HG03135 (cell line): ENCODE data around the gene DCST2.
A peak's percentile ranks its signal among the peaks of the same experiment; 100 is the strongest.
"Not testable (repeated sequence)": the region's sequence is repeated elsewhere in the genome, so short reads cannot be mapped to it uniquely, and the experiment has no call there.

Experiments
- ATAC-seq: cut with Tn5 transposase; IDR thresholded peaks from one replicate; pipeline ENCODE4 v1.9.1; 2021; ENCODE audit warnings: mild to moderate bottlenecking, moderate library complexity; ENCODE audit not compliant: unreplicated experiment

DCST2 gene

GRCh38 chr1:155000726-155001424, 32.7 kb downstream of the DCST2 start:
- ATAC-seq = peak; percentile 42

GRCh38 chr1:155000411-155000725, 33.2 kb downstream of the DCST2 start:
- ATAC-seq = no peak

GRCh38 chr1:154999571-155000410, 33.8 kb downstream of the DCST2 start:
- ATAC-seq = no peak

DNA sequence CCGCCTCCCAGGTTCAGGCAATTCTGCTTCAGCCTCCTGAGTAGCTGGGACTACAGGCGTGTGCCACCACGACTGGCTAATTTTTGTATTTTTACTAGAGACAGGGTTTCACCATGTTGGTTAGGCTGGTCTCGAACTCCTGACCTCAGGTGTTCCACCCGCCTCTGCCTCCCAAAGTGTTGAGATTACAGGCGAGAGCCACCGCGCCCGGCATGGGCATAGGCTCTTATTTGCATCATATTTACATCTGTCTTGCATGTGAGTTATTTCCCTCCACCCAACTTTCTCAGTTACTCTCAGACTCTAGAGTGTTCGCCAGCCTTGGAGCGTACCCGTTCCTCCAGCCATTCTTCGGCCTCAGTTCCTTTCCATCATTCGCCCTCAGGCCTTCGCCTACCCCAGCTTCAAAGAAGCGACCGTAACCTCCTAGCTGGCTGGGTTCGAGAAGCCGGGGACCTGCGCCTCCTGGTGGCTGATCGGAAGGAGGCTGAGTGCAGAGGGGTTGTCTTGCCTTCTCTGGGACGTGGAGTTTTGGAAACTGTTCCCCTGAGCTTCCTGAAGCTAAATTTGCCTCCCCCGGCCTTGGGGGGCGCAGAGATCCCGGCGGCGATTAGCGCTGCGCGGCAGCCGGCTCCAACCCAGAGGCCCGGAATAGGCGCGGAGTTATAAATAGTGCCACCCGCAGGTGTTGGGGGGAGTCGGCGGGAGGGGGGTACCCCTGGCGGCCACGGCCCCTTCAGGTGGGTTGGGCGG, 34.6 kb downstream of the DCST2 start:
- ATAC-seq = no peak

DNA sequence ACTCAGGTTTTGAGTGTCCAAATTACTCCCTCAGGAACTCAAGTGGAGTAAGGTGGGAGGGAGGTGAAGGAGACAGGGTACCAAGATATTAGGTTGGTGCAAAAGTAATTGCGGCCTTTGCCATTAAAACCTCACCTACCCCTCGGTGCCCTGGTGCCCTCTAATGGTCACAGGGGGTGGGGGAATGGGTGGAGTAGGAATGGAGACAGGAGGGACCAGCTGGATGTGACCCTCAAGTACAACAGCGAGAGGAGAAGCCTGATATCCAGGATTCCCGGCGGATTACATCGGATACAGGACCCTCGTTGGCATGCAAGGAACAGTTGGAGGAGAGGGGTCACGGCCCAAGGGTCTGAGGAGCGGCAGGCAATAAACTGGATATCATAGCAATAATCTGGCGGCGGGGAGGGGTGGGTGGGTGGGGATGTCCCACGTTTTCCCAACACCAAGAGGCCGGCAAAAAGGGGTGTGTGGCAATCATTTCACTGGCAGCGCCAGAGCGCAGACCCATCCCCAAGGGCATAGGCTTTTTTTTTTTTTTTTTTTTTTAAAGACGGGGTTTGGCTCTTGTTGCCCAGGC, 35.3 kb downstream of the DCST2 start:
- no peak for ATAC-seq

GRCh38 chr1:154996966-154997701, 36.4 kb downstream of the DCST2 start:
- ATAC-seq = no peak

- ATAC-seq = not testable (repeated sequence)
Observed at GRCh38 chr1:154995301-154995983, 38.1 kb downstream of the DCST2 start.

- no peak for ATAC-seq
Observed at GRCh38 chr1:154994591-154994990, 39.0 kb downstream of the DCST2 start.

GRCh38 chr1:154994269-154994587, 39.4 kb downstream of the DCST2 start:
- no peak for ATAC-seq

DNA sequence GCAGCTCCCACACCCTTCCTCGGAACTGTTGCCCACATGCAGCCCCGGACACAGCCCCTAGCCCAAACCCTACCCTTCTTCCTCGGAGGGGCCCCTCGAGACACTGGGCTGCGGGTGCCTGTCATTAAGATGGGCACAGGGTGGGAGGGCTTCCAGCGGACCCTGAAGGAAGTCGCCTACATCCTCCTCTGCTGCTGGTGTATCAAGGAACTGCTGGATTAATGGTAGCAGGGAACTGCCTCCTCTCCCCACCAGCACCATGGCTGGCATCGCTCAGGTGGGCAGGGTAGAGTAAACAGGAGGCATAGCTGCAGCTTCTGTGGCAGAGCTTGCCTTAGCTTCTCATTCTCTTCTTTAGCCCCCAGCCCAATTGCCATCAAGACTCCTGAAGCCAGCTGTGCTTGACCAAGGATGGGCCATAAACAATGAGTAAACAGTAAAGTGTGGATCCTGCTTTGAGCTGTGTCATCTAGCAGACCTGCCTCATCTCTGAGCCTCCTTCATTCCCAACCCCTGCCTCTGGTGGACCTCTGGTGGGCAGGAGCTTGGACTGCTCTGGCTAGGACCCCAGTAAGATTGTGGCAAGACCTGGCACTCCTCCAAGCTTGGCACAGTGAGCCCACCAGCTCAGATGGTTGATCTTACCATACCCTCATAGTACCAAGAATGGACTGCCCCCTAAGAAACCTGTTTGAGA, 39.9 kb downstream of the DCST2 start, which contains the start of gene LENEP:
Gene LENEP (plus strand): TSS at position 15 of the 697 bp plus-strand sequence. CDS start 22 bp downstream, at position 37.
- ATAC-seq = no peak

DNA sequence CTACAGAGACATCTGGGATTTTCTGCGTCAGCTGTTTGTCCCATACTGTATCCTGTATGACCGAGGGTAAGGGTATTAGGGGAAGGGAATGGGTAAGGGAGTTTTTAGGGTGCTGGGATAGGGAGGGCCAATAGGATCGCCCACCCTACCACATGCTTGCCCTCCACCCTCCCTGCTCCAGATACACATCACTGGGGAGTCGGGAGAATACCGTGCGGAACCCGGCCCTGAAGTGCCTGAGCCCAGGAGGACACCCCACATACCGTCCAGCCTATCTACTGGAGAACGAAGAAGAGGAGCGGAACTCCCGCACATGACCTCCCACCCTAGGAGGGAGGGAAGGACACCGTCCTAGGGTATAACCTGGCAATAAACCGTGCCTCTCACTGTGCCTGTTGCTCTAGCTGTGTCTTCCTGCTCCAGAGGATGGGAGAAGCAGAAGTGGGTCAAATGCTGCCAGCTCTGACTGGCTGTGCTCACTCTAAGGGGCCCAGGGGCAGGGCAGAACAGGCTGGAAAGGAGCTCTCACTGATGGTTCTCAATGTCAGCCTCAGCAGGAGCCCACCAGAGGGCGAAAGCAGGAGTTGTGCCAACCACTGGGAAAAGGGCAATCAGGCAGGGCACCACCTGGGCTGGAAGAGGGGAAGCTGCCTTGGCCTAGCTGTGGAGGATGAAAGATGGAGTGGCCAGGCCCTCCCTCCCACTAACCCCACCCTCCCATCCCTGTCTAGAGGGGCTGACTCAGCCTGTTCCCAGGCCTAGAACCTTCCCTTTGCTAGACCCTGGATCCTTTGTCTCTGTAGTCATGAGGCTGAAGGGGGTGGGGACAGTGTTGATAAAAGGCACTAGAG, 40.6 kb downstream of the DCST2 start:
- no peak for ATAC-seq

GRCh38 chr1:154990276-154990675, 43.3 kb downstream of the DCST2 start:
- ATAC-seq = no peak

DNA sequence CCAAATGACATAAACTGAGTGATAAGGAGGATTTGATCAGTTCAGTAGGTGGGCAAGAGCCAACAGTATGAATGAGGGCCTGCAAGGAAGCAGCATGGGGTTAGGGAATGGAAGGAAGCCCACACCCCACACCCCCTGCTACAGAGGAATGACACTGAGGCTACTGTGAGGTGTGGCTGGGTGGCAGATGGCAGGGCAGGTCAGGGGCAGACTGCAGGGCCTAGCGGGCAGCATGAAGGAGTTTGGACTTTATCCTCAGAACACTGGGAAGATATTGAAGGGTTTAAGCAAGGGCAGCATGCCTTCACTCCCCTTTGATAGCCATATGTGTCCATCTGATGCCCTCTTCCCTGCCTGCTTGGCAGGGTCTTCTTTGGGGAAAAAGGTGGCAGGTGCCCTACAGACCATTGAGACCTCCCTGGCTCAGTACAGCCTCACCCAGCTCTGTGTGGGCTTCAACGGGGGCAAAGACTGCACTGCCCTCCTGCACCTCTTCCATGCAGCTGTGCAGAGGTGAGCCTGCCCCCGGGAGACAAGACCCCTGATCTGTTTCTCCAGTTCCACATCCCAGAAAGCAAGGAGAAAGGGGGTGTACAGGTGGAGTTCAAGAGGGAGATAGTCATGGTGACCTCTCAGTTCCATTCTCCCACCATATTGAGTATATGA, 44.3 kb downstream of the DCST2 start:
- no peak for ATAC-seq

DNA sequence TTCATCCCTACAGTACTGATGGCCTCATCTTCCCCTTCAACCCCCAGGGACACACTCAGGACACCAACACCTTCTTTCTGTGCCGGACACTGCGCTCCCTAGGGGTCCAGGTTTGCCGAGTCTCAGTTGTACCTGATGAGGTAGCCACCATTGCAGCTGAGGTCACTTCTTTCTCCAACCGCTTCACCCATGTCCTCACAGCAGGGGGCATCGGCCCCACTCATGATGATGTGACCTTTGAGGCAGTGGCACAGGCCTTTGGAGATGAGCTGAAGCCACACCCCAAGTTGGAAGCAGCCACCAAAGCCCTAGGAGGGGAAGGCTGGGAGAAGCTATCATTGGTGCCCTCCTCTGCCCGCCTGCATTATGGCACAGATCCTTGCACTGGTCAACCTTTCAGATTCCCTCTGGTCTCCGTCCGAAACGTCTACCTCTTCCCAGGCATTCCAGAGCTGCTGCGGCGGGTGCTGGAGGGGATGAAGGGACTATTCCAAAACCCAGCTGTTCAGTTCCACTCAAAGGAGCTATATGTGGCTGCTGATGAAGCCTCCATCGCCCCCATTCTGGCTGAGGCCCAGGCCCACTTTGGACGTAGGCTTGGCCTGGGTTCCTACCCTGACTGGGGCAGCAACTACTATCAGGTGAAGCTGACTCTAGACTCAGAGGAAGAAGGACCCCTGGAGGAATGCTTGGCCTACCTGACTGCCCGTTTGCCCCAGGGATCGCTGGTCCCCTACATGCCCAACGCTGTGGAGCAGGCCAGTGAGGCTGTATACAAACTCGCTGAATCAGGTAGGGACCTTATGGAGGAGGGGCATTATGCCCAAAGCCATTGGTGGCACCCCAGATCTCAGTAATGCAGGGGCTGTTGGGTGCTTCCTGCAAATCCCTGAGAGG, 45.3 kb downstream of the DCST2 start:
- no peak for ATAC-seq

GRCh38 chr1:154987326-154987725, 46.3 kb downstream of the DCST2 start:
- no peak for ATAC-seq

DNA sequence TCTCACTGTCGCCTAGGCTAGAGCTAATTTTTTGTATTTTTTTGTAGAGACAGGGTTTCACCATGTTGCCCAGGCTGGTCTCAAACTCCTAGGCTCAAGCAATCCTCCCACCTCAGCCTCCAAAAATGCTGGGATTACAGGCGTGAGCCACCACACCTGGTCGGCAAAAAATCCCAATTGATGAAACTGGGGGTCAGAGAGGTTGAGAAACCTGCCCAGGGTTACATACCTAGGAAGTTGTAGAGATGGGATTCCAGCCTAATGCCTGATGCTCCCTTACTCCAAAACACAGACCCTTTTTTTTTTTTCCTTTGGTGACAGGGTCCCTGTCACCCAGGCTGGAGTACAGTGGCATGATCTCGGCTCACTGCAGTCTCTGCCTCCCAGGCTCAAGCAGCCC, 46.8 kb downstream of the DCST2 start:
- not testable (repeated sequence) for ATAC-seq
